ENCODE data around the gene RRP7A.
"Not testable (repeated sequence)": the region's sequence is repeated elsewhere in the genome, so short reads cannot be mapped to it uniquely, and the experiment has no call there.

The RRP7A gene

DNA sequence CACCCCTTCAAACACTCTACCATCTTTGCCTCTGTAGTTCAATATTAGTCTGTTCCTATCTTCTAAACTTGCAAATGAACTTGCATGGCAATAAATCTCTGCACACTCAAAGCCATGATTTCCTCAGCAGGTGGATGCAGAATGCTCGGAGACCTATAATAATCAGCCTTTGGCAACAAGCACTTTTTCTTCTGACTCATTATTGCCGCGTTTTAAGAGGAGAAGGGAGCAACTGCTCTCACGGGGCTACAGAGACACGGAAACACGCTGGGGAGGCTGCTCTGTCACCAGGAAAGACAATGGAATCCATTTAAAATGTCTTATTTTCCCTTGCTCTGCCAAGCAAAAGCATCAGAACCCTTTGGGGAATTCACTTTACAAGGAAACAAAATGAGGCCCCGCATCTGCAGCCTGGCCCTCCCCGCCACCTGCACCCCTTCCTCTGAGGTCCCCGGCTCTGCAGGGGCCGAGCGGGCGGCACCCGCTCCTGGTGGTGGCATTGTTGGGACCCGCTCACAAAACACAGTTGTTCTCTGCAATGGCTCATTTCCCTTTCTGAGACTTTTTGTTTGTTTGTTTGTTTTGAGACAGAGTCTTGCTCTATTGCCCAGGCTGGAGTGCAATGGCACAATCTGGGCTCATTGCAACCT, 15.6 kb upstream of the RRP7A start:
- not testable (repeated sequence) for FAIRE-seq

DNA sequence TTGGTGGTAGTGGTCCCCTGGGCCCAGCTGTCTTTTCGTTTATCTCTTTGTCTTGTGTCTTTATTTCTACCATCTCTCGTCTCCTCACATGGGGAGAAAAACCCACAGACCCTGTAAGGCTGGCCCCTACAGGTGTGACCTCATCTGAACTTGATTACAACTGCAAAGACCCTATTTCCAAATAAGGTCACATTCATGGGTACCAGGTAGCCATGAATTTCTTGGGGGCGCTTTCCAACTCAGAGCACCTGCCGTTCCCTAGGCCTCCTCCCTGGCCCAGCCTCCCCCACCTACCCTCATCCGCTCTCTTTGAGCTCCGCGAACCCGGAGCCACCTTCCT, 14.0 kb upstream of the RRP7A start:
- FAIRE-seq: no peak

DNA sequence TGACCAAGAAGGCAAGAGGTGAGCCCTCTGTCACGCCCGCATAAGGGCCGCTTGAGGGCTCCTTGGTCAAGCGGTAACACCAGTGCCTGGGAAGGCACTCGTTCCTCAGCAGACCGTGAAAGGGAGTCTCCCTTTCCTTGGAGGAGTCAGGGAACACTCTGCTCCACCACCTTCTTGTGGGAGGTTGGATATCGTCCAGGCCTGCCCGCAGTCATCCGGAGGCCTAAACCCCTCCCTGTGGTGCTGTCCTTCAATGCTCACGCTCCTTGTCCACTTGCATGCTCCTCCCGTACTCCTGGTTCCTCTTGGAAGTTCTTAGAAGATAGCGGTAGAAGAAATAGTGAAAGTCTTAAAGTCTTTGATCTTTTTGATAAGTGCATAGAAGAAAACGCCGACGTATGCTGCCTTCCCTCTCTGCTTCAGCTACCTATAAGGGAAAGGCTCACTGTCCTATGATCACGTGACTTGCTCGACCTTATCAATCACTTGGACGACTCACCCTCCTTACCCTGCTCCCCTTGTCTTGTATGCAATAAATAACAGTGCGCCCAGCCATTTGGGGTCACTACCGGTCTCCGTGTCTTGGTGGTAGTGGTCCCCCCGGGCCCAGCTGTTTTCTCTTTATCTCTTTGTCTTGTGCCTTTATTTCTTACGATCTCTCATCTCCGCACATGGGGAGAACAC, 11.9 kb upstream of the RRP7A start:
- not testable (repeated sequence) for FAIRE-seq

DNA sequence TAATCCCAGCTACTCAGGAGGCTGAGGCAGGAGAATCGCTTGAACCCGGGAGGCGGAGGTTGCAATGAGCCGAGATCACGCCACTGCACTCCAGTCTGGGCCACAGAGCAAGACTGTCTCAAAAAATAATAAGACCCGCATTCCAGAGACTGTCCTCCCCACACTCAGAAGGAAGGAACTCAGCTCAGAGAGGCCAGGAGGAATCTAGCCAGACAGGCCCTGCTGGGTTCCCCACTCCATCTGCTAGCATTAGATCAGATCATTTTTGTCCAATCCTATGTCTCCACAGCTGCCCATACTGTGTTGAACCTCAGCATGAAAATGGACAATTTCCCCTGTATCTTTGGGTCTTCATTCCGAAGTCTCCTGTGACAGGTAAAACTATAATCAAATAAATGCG, 9.8 kb upstream of the RRP7A start:
- FAIRE-seq: not testable (repeated sequence)

DNA sequence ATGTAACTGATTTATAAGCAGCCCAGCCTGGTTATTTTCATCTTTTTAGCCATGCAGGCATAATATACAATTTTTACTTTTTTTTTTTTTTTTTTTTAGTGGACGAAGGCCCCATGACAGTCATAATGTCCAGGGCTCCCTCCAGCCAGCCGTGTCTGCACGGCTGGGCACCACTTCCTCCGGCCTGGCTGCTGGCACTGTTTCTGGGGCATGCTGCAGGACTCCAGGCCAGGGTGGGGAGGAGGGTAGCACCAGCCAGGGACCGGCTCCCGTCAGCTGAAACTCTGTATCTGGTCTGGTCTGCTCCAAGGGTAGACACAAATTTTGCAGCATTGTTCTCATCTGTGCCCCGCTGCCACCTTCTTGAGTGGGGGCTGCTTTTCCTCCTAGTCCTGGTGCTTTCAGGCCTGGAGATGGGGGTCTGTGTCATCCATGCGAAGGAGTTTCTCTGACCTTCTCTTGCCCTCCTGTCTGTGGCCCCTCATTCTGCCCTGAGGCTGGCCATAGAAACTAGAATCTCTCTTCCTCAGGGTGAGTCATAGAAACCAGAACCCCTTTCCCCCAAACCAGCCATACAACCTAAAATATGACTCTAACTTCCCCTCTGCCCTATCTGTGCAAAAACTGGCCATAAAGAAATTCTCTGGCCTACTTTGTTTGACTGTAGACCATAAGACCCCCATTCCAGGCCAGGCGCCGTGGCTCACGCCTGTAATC, 9.2 kb upstream of the RRP7A start:
- FAIRE-seq: no peak

DNA sequence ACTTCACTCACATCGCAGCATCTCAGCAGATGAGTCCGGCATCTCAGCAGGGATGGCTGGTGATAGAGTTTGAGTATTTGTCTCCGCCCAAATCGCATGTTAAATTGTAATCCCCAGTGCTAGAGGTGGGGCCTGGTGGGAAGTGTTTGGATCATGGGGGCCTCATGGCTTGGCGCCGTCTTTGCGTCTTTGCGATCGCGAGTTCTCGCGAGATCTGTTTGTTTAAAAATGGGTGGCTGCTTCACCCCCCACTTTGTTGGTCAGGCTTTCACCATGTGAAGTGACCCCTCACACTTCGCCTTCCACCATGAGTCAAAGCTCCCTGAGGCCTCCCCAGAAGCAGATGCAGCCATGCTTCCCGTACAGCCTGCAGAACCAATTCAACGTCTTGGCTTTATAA, 3.0 kb upstream of the RRP7A start:
- no peak for FAIRE-seq

DNA sequence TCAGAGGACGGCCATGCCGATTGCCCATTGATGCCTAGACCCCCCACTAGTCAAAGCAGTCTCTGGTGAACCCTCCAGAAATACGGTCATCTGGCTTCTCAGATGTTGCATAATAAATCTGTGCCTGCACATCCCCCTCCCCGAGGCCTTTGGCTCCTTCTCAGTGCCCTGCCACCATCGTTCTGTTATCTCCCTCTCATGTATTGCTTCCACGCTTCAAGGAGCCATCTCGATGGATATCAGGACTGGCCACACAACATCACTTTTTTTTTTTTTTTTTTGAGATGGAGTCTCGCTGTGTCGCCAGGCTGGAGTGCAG, 1.6 kb upstream of the RRP7A start:
- FAIRE-seq: no peak

DNA sequence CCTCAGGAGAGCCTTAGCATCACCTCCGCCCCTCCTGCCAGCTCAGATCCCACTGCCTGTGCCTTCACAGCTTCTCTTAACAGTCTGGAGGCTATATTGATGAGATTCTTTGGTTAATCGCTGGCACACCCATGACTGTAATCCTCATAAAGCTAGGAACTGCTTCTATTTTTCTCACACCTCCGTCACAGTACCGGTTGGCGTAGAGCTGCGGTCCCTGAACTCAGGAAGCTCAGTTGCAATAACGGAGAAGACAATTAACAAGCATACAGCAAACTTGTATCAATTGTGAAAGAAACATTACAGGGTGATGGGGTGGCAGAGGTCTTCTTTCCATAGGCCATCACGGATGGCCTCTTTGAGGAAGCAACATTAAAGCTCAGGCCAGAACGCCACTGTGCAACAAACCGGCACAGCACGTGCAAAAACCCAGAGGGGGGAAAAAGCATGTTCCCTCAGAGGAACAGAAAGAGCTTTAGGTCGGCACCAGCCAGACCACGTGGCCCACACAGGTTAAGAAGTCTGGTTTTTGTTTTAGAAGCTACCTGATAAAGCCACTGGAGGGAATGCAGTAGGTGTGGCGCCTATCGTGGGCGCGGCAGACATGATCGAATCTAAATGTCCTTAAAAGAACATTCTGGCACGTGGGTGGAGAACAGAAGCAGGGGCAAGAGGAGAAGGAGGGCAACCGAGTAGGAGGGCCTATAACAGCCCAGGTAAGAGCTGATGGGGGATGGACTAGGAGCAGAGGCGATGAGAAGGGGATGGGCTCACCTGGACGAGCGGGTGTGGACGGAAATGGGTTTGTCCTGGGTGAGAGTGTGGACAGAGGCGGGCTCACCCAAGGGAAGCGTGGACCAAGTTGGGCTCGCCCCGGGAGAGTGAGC, 715 bp downstream of the RRP7A start:
- FAIRE-seq: not testable (repeated sequence)

DNA sequence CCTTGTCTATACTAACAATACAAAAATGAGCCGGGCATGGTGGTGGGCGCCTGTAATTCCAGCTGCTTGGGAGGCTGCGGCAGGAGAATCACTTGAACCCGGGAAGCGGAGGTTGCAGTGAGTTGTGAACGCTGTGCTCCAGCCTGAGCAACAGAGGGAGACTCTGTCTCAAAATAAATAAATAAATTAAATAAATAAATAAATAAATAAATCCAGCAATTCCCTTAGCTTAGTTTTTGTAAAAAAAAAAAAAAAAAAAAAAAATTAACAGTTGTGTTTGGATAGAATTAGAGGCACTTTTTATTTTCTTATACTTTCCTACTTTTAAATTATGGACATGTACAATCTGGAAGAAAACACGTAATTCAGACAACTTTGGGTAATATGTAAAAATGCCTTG, 2.5 kb downstream of the RRP7A start:
- FAIRE-seq: peak; percentile 57

DNA sequence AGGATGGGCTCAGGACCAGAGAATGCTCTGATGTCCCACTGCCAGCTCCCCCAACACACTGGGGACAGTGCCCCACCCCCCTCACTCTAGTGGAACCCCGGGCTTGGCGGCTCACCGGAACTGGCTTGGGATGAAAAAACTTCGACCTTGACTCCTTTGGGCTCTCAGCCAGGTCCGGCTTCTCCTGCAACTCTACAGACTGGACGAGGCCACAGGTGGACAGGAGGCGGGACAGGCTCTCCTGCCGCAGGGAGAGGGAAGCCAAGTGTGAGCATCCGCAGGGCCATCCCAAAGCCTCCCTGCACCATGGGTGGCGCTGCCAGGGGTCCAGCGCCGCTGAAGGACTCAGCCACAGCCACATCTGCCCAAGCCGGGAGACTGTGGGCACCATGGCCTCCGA, 3.7 kb downstream of the RRP7A start:
- no peak for FAIRE-seq

DNA sequence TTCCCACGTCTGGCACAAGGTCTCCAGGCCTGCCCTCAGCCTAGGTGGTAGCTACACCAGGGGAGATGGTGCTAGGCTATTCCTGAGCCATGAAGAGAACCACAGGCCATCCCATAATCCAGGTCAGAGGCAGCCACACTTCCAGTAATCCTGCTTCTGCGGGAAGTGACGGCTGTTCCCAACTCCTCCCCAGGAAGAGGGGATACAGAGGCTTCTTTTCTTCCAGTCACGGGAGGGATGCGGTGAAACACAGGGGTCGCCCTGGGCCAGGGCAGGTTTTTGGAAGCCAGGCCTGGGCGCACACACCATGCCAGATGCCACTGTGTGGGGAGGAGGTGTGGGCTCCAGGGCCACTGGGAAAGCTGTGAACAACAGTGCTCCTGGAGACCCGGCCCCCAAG, 4.3 kb downstream of the RRP7A start:
- FAIRE-seq: not testable (repeated sequence)

DNA sequence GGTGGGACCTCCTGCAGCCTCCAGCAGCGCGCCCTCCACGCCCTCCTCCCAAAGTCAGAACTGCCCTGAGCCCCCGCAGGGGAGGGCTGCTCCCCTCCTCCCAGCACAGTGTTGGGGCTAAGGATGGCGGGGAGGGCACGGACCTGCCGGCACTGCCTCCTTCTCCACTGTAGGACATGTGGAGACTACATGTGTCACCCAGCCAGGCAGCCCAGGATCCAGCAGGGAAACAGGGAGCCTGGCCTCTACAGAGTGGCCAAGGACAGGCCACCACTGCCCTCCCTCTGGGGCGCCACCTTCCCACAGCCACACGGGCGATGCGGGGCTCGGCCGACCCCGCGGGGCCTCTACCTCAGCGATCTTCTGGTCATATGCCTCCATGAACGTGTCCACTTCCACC, 5.3 kb downstream of the RRP7A start:
- not testable (repeated sequence) for FAIRE-seq

DNA sequence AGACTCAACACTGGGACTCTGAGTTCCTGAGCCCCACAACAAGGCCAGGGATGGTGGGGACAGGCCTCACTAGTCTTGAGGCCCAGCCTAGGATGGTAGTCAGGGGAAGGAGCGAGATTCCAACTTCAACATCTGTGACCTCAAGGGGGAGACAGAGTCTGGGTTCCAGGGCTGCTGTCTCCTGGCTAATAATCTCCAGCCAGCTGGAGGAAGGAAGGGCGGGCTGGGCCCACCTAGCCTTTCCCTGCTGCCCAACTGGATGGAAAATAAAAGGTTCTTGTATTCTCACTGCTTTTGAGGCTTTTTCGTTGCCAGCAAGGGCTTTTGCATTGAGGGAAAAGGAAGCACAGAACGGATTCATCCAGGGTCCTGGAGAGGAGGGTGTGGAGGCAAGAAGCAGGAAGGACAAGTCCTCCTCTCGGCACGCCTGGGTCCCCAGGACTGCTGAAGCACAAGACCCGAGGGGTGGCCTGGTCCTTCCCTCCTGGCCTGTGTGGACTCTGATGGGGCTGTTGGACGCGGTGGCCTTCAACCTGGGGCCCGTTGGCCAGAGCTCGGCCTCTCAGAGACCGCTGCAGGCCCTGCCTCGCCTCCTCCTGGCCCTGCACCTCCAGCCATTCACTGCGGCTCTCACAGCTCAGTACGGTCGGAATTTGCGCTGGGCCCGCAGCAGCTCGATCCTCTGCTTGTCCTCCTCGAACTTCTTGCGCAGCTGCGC, 7.2 kb downstream of the RRP7A start:
- peak; percentile 95 for FAIRE-seq

DNA sequence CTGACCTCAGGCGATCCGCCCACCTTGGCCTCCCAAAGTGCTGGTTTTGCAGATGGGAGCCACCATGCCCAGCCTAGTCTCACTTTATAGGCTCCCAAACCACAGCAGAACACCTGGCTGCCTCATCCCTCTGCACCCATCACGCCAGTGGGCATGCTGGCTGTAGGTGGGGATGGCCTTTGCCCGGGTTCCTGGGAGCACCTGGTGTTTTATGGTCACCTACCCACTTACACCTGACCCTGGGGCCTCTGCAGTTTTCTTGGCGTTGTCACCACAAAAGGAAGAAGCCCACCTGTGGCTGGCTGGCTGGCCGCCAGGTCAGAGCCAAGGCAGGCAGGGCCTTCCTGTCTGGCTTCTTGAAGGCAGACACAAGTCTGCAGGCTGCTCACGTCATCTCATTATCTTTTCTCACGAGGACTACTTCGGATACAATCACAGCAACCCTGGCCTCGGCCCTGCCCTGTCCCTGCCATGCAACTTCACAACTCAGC, 8.2 kb downstream of the RRP7A start:
- FAIRE-seq: no peak

DNA sequence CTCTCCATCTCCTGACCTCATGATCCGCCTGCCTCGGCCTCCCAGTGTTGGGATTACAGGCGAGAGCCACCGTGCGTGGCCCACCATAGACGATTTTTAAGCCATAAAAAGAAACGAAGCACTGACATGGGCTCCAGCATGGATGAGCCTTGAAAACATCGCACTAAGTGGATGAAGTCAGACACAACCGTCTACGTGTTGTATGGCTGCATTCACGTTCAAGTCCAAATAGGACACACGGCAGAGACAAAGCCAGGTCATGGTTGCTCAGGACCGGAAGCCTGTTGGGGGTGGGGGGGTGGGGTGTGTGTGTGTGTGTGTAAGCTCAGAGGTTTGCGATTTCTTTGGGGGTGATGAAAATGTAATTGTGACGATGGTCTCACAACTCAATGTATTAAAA, 10.0 kb downstream of the RRP7A start:
- FAIRE-seq: no peak

DNA sequence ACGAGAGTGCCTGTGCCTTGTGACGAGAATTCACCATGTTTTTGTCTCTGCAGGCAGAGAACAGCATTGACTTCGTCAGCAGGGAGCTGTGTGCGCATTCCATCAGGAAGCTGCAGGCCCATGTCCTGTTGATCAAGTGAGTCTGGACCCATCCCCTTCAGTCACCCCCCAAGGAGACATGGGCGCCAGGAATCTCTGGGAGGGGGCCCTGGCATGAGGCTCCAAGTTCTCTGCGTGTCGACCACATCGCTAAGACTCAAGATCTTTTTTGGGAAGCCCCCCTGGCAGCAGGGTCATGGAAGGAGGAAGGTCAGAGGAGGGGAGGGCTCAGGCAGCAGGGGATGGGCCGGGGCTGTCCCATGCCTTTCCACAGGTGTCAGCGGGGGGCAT, 10.6 kb downstream of the RRP7A start:
- FAIRE-seq: not testable (repeated sequence)

DNA sequence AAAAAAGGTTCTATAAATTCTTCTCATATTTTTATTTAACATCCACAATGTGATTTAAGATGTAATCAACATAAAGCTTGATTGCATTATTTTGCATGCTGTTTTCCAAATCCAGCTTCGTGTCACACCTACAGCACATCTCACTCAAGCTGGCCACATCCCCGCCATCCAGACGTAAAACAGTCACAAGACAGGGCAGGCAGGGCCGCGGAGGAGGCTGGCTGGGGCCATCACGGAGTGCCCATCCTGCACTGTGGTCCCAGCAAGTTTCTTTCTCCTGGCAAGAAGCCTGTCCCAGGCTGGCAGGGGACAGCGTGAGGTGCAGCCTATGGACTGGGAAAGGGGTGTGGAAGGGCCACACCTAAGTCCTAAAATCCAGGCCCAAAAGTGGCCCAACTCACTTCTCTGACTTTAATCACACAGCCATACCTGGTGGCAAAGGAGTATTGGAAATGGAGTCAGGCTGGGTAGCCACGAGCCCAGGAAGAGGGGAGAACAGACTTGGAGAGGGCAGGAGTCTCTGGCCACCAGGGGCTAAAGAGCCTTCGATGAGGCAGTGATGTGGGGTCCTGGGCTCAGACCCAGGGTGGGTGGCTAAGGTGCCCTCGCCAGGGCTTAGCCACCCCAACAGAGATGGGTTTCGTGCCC, 11.1 kb downstream of the RRP7A start:
- FAIRE-seq: not testable (repeated sequence)

DNA sequence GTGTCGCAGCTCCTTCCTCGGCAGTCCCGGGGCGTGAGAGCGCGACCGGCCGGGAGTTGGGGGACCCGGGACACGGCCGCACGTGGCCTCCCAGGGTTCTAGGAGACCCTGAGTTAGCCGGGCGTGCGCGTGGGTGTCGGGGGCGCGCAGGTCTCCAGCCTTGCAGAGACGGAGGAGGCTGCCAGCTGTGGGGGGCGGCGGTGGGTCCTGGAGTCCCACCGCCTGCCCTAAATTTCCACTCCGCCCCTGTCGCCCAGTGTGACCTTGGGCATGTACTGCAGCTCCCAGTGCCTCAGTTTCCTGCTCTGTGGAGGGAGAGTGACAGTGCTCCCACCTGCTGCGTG, 18.8 kb downstream of the RRP7A start:
- FAIRE-seq: no peak

DNA sequence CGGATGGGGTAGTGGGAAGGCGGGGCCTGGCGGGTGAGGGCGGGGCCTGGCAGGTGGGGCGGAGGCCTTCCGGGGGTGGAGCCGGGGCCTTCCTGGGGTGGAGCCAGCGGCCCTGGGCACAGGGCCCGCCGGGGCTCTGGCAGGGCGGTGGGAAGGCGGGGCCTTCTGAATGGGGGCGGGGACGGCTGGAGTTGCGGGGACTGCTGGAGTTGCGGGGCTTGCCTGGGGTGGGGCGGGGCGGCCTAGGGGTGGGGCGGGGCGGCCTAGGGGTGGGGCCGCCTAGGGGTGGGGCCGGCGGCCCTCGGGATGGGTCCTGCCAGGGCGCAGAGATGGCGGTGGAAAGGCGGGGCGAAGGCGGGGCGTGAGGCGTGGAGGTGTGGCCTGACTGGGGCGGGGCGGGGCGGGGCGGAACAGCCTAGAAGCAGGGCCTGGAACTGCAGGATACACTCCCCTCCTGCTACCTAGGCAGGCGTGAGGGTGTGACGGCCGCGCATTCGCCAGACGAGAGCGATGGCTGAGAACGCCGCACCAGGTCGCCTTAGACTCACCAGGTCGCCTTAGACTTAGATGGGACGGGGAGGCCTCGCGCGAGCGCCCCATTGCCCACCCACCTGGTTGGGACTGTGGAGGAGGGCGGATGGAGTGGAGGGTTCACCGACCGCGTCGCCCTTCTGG, 19.3 kb downstream of the RRP7A start:
- no peak for FAIRE-seq

DNA sequence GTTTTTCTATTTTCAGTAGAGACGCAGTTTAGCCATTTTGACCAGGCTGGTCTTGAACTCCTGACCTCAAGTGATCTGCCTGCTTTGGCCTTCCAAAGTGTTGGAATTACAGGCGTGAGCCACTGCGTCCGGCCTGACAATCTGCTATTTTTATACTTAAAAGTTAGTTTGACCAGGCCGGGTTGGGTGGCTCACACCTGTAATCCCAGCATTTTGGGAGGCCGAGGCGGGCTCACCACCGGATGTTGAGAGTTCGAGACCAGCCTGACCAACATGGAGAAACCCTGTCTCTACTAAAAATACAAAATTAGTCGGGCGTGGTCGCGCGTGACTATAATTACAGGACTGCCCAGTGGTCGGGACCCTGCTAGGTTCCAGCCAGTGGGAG, 19.8 kb downstream of the RRP7A start:
- not testable (repeated sequence) for FAIRE-seq

DNA sequence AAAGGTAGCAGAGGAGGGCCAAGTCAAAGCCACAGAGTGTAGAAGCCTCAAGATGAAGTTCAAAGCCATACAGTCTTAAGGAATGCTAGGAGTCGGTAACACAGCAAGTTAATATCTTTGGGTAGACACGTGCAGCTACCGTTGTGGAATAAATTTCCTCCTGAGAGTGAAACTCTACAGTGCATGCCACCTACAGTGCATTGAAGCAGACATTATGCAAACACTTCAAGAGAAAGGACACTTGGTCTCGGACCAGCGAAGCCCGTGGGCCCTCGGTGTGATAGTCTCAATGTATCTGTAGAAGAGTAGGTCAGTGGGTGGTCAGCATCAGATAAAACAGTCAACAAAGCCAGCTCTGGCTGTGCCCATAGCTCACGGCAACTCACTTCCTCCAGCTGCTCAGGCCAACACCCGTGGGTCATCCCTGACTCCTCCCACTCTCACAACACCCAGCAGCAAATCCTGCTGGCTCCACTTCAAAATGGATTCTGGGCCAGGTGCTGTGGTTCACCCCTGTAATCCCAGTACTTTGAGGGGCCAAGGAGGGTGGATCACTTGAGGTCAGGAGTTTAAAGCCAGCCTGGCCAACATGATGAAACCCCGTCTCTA, 24.0 kb downstream of the RRP7A start:
- FAIRE-seq: not testable (repeated sequence)

Data from G401.6 (cell line).